CD14-positive monocyte (primary cell): Measurements from ENCODE around the gene GSE1. TPM values are rescaled to one million over a fixed set of nuclear protein-coding genes. Genes with fewer than 3 reads are reported as not detected.

Source experiments
- DNase-seq, 3 donors: peaks; one replicate each; pipeline ENCODE4 v3.0.0-alpha.2; 2011 to 2022
- H2AFZ ChIP-seq: 2 replicates; pipeline ENCODE4 v1.6.0; 2012; ENCODE audit warnings: mild to moderate bottlenecking, low read depth, low read length, inconsistent platforms; ENCODE audit not compliant: insufficient read depth, poor library complexity, severe bottlenecking
- H3K27ac ChIP-seq, 2 donors: 1 replicate in 1 of 2; 2 replicates in 1 of 2; pipeline ENCODE4 v1.5.1; 2012 to 2013; ENCODE audit warnings: low read length in 2 of 2, control low read depth in 1 of 2, inconsistent platforms in 1 of 2, low read depth in 1 of 2, mild to moderate bottlenecking in 1 of 2
- H3K27me3 ChIP-seq, 2 donors: one replicate each; pipeline versions ENCODE4 v1.6.0 to v1.6.1; 2011 to 2013; ENCODE audit warnings: low read length in 2 of 2; ENCODE audit not compliant: control insufficient read depth in 2 of 2, insufficient read depth in 2 of 2
- H3K36me3 ChIP-seq, 2 donors: replicated peaks in 1 of 2; 1 replicate in 1 of 2; 2 replicates in 1 of 2; pipeline versions ENCODE4 v1.5.1 to v1.6.1; 2012 to 2013; ENCODE audit warnings: low read length in 2 of 2, control low read depth in 1 of 2, inconsistent platforms in 1 of 2, mild to moderate bottlenecking in 1 of 2; ENCODE audit not compliant: insufficient read depth in 2 of 2, control insufficient read depth in 1 of 2
- H3K4me1 ChIP-seq, 2 donors: 1 replicate in 1 of 2; 2 replicates in 1 of 2; pipeline versions ENCODE4 v1.5.1 to v1.6.1; 2012 to 2013; ENCODE audit warnings: low read length in 2 of 2, control low read depth in 1 of 2, inconsistent platforms in 1 of 2, mild to moderate bottlenecking in 1 of 2, moderate library complexity in 1 of 2; ENCODE audit not compliant: insufficient read depth in 2 of 2, control insufficient read depth in 1 of 2
- H3K4me2 ChIP-seq: replicated peaks from 2 replicates; pipeline ENCODE3; 2012; ENCODE audit warnings: low read length, moderate library complexity, mild to moderate bottlenecking; ENCODE audit not compliant: poor library complexity, severe bottlenecking; ENCODE audit errors: extremely low read depth
- H3K4me3 ChIP-seq, 3 experiments: fragments of 200-600 bp in 1 of 3; sonication (generic) in 1 of 3; replicated peaks in 1 of 3; 1 replicate in 2 of 3; 2 replicates in 1 of 3; pipeline ENCODE4 v1.5.1; 2011 to 2013; ENCODE audit warnings: low read length in 3 of 3, mild to moderate bottlenecking in 3 of 3, control low read depth in 2 of 3, low read depth in 2 of 3, inconsistent platforms in 1 of 3, moderate library complexity in 1 of 3
- H3K79me2 ChIP-seq: 2 replicates; pipeline ENCODE4 v1.6.0; 2012; ENCODE audit warnings: mild to moderate bottlenecking, control low read depth, inconsistent platforms, low read length, moderate library complexity; ENCODE audit not compliant: insufficient read depth
- H3K9ac ChIP-seq: 2 replicates; pipeline ENCODE4 v1.6.0; 2017; ENCODE audit warnings: low read length, mild to moderate bottlenecking; ENCODE audit not compliant: insufficient read depth, poor library complexity, severe bottlenecking
- H3K9me3 ChIP-seq, 2 donors: replicated peaks in 1 of 2; 1 replicate in 1 of 2; 2 replicates in 1 of 2; pipeline versions ENCODE4 v1.5.1 to v1.6.1; 2012 to 2013; ENCODE audit warnings: low read length in 2 of 2, control low read depth in 1 of 2; ENCODE audit not compliant: control insufficient read depth in 1 of 2, insufficient read depth in 1 of 2
- H4K20me1 ChIP-seq: 2 replicates; pipeline ENCODE4 v1.6.0; 2012; ENCODE audit warnings: mild to moderate bottlenecking, low read length, control low read depth, moderate library complexity; ENCODE audit not compliant: insufficient read depth
- H3K27ac Mint-ChIP-seq, 7 donors: one replicate each; pipeline ENCODE4 v1.8.0; 2020; ENCODE audit warnings: mild to moderate bottlenecking in 7 of 7, mixed read lengths in 7 of 7, moderate library complexity in 6 of 7, inconsistent platforms in 2 of 7
- H3K27me3 Mint-ChIP-seq, 3 donors: one replicate each; pipeline ENCODE4 v1.8.0; 2021 to 2022; ENCODE audit warnings: low read depth in 3 of 3, mild to moderate bottlenecking in 3 of 3, mixed read lengths in 3 of 3, moderate library complexity in 3 of 3, inconsistent platforms in 1 of 3
- H3K36me3 Mint-ChIP-seq, 2 donors: one replicate each; pipeline ENCODE4 v1.8.0; 2020; ENCODE audit warnings: mixed read lengths in 2 of 2, inconsistent platforms in 1 of 2, mild to moderate bottlenecking in 1 of 2
- H3K4me1 Mint-ChIP-seq: one replicate; pipeline ENCODE4 v1.8.0; 2020; ENCODE audit warnings: mild to moderate bottlenecking, mixed read lengths
- H3K4me3 Mint-ChIP-seq, 2 donors: one replicate each; pipeline ENCODE4 v1.8.0; 2020; ENCODE audit warnings: mild to moderate bottlenecking in 2 of 2, mixed read lengths in 2 of 2, moderate library complexity in 1 of 2
- H3K9me3 Mint-ChIP-seq, 7 donors: one replicate each; pipeline ENCODE4 v1.8.0; 2020 to 2022; ENCODE audit warnings: mixed read lengths in 7 of 7, mild to moderate bottlenecking in 6 of 7, moderate library complexity in 6 of 7, inconsistent platforms in 2 of 7
- WGBS: methylation state at CpG from one replicate; pipeline ENCODE4 v1.1.5; 2013; ENCODE audit warnings: missing lambda C conversion rate; ENCODE audit not compliant: insufficient coverage; 5-methylcytosine and 5-hydroxymethylcytosine counted together
- intact Hi-C, 2 donors: fragments of 100-400 bp; cut with micrococcal nuclease; formaldehyde crosslinking; loops; one replicate each; pipeline versions ENCODE4 v1.15.0 to v1.15.1; 2023
- polyA plus RNA-seq, 3 donors: library from polyadenylated mRNA; depleted of rRNA in 1 of 3; unstranded in 2 of 3; stranded (reverse) in 1 of 3; fragments of 300-500 nt in 2 of 3; fragments of >200 nt in 1 of 3; fragmentation: Illumina TruSeq in 2 of 3; gene quantifications; 1 replicate in 2 of 3; 2 replicates in 1 of 3; pipeline ENCODE4 v1.2.3, GENCODE V29; 2012 to 2021
- TF ChIP-seq, protein P1 (sequence below): fragments of 200-600 bp; IDR thresholded peaks from one replicate; pipeline ENCODE4 v1.8.0; 2022; ENCODE audit warnings: antibody characterized with exemption, mild to moderate bottlenecking

GSE1 gene
- polyA plus RNA-seq, 3 donors: 0.67 to 38.9 (median 0.86) TPM

DNA sequence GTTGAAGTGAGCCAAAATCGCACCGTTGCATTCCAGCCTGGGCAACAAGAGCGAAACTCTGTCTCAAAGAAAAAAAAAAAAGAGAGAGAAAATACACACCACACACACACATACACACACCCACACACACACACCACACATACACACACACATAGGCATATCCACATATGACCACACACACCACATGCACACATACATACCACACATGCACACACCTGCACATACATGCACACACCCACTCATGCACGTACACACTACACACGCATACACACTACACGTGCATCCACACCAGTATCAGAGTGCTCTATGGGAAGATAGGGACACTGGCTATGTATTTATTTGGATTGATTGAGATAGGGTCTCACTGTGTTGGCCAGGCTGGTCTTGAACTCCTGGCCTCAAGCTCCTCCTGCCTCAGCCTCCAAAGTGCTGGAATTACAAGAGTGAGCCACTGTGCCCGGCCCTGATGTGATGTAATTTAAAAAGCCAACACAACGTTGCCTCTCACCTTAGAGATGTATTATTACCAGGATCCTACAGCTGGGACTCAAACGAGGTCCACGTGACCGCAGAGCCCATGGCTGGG is 93.4 kb downstream of the GSE1 start:
- H3K36me3 ChIP-seq: peaks cover 13 to 38% of the 10 kb centered on the region in 2 donors
- no peak overlapping the region for H3K4me2 ChIP-seq
- H4K20me1 ChIP-seq: no peaks in the 10 kb centered on the region
- no peak overlapping the region for H3K4me3 ChIP-seq
- no peak overlapping the region for H3K27ac ChIP-seq
- no peak for DNase-seq
- no peaks in the 10 kb centered on the region for H3K4me1 ChIP-seq
- TF ChIP-seq, protein P1, sequence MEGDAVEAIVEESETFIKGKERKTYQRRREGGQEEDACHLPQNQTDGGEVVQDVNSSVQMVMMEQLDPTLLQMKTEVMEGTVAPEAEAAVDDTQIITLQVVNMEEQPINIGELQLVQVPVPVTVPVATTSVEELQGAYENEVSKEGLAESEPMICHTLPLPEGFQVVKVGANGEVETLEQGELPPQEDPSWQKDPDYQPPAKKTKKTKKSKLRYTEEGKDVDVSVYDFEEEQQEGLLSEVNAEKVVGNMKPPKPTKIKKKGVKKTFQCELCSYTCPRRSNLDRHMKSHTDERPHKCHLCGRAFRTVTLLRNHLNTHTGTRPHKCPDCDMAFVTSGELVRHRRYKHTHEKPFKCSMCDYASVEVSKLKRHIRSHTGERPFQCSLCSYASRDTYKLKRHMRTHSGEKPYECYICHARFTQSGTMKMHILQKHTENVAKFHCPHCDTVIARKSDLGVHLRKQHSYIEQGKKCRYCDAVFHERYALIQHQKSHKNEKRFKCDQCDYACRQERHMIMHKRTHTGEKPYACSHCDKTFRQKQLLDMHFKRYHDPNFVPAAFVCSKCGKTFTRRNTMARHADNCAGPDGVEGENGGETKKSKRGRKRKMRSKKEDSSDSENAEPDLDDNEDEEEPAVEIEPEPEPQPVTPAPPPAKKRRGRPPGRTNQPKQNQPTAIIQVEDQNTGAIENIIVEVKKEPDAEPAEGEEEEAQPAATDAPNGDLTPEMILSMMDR: no peak
- Mint-ChIP-seq H3K4me1 (peaks cover 8% of the 10 kb centered on the region), H3K4me3 (no peak overlapping the region), H3K36me3 (peaks cover 22 to 50% of the 10 kb centered on the region in 2 donors), H3K27me3 (peaks cover 0 to 2% (median 1%) of the 10 kb centered on the region in 3 donors), H3K27ac (peak overlapping the region in 1 of 7 donors; percentile 1), H3K9me3 (peaks cover 0 to 3% (median 3%) of the 10 kb centered on the region in 7 donors)
- H3K9me3 ChIP-seq: peaks cover 0 to 1% of the 10 kb centered on the region in 2 donors
- H2AFZ ChIP-seq: no peak overlapping the region
- no peak overlapping the region for H3K9ac ChIP-seq
- H3K27me3 ChIP-seq: no peaks in the 10 kb centered on the region
- WGBS: 91% methylated on average over 5 of the region's 11 CpGs
- intact Hi-C loops: no loop called here
- H3K79me2 ChIP-seq: no peaks in the 10 kb centered on the region

GRCh38 chr16:85707528-85708095 is 94.5 kb downstream of the GSE1 start:
- Histone ChIP-seq H3K27me3 (no peaks in the 10 kb centered on the region), H3K36me3 (peaks cover 13 to 49% of the 10 kb centered on the region in 2 donors), H2AFZ (no peak overlapping the region), H3K27ac (no peak overlapping the region), H3K79me2 (no peaks in the 10 kb centered on the region), H4K20me1 (no peaks in the 10 kb centered on the region), H3K9me3 (peaks cover 8 to 10% of the 10 kb centered on the region in 2 donors), H3K9ac (no peak overlapping the region), H3K4me2 (no peak overlapping the region), H3K4me1 (no peaks in the 10 kb centered on the region), H3K4me3 (no peak overlapping the region)
- H3K36me3 Mint-ChIP-seq: peaks cover 28 to 59% of the 10 kb centered on the region in 2 donors
- H3K27me3 Mint-ChIP-seq: no peaks in the 10 kb centered on the region
- DNase-seq: no peak
- H3K27ac Mint-ChIP-seq: no peak overlapping the region
- H3K4me1 Mint-ChIP-seq: no peaks in the 10 kb centered on the region
- TF ChIP-seq, protein P1: no peak
- H3K4me3 Mint-ChIP-seq: no peak overlapping the region
- WGBS: 93% methylated on average over 13 of the region's 16 CpGs
- intact Hi-C loops: no loop called here
- peaks cover 8 to 11% (median 9%) of the 10 kb centered on the region in 7 donors for H3K9me3 Mint-ChIP-seq
